Measurements from ENCODE around the gene OR6C1.

The OR6C1 gene

DNA sequence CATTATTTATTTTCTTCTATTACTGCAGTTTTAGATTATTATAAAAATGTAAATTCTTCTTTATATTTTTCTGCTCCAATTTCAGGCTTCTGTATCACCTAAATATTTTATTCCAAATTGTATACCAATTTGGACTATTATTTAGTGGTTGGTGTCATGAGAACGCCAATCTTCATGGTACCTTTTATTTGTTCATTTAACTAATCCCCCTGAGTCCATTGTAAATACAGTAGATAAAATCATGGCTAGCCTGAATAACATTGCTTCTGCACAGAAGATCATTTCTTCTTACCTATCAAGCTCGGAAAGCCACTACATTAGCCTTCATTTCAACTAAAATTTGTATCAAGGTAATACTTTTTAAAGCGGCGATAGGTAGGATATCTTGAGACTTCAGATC is 48.5 kb downstream of the OR6C1 start, which contains the start of gene OR6C75:
Gene OR6C75, plus strand, starts transcription at position 301 of the 400 bp plus-strand sequence. CDS start 2,136 bp downstream, outside the sequence.
- TF ChIP-seq, protein P1, sequence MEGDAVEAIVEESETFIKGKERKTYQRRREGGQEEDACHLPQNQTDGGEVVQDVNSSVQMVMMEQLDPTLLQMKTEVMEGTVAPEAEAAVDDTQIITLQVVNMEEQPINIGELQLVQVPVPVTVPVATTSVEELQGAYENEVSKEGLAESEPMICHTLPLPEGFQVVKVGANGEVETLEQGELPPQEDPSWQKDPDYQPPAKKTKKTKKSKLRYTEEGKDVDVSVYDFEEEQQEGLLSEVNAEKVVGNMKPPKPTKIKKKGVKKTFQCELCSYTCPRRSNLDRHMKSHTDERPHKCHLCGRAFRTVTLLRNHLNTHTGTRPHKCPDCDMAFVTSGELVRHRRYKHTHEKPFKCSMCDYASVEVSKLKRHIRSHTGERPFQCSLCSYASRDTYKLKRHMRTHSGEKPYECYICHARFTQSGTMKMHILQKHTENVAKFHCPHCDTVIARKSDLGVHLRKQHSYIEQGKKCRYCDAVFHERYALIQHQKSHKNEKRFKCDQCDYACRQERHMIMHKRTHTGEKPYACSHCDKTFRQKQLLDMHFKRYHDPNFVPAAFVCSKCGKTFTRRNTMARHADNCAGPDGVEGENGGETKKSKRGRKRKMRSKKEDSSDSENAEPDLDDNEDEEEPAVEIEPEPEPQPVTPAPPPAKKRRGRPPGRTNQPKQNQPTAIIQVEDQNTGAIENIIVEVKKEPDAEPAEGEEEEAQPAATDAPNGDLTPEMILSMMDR (IDR thresholded peaks at IDR 0.05; ENCODE audit: insufficient read depth, missing control alignments): no peak
- FAIRE-seq (no peak), DNase-seq (ENCODE audit: insufficient read length, low spot score) (no peak)

DNA sequence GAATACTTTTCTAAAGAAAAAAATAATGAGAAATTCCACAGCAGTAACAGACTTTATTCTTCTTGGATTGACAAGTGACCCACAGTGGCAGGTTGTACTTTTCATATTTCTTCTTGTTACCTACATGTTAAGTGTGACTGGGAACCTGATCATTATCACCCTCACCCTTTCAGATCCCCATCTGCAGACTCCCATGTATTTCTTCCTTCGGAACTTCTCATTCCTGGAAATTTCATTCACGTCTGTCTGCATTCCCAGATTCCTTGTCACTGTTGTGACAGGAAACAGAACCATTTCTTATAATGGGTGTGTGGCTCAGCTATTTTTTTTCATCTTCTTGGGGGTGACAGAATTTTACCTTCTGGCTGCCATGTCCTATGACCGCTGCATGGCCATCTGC is 50.9 kb downstream of the OR6C1 start:
- TF ChIP-seq, protein P1 (IDR thresholded peaks at IDR 0.05; ENCODE audit: insufficient read depth, missing control alignments): no peak
- DNase-seq (ENCODE audit: insufficient read length, low spot score) (no peak), FAIRE-seq (no peak)
